HEK293T (cell line): ENCODE data around the gene PLOD2.

Experiments used
- CTCF ChIA-PET: fragments of 350-600 bp; formaldehyde crosslinking; extraction: SDS; loops from one replicate; lab custom pipeline; 2021; ENCODE audit warnings: antibody characterized with exemption, inconsistent platforms; lab: Yijun Ruan, JAX
- POLR2A ChIA-PET: fragments of 350-600 bp; formaldehyde crosslinking; extraction: SDS; loops from one replicate; lab custom pipeline; 2020; ENCODE audit warnings: antibody characterized with exemption, inconsistent platforms; lab: Yijun Ruan, JAX
- DNase-seq: peaks from one replicate; pipeline ENCODE4 v3.0.0; 2012; ENCODE audit warnings: mixed read lengths; ENCODE audit errors: extremely low spot score
- ARNT ChIP-seq: fragments of 450-650 bp; IDR thresholded peaks from 2 replicates; pipeline ENCODE4 v1.6.1; 2017; ENCODE audit warnings: mild to moderate bottlenecking
- BHLHE40 ChIP-seq: fragments of 450-650 bp; IDR thresholded peaks from 2 replicates; pipeline ENCODE4 v1.6.1; 2016; ENCODE audit warnings: mild to moderate bottlenecking, moderate library complexity, borderline replicate concordance
- CTBP1 ChIP-seq: fragments of 450-650 bp; IDR thresholded peaks from 2 replicates; pipeline ENCODE4 v1.6.1; 2016; ENCODE audit warnings: borderline replicate concordance
- ELF4 ChIP-seq: fragments of 450-650 bp; IDR thresholded peaks from 2 replicates; pipeline ENCODE4 v1.6.1; 2017; ENCODE audit warnings: antibody characterized with exemption
- FOXA1 ChIP-seq: fragments of 450-650 bp; IDR thresholded peaks from 2 replicates; pipeline ENCODE4 v1.6.1; 2016; ENCODE audit warnings: mild to moderate bottlenecking
- FOXK2 ChIP-seq: fragments of 450-650 bp; IDR thresholded peaks from 2 replicates; pipeline ENCODE4 v1.6.1; 2016; ENCODE audit warnings: mild to moderate bottlenecking
- FOXM1 ChIP-seq: fragments of 450-650 bp; IDR thresholded peaks from 2 replicates; pipeline ENCODE4 v1.6.1; 2017; ENCODE audit warnings: mild to moderate bottlenecking, borderline replicate concordance
- HDGF ChIP-seq: fragments of 450-650 bp; IDR thresholded peaks from 2 replicates; pipeline ENCODE4 v1.6.1; 2017; ENCODE audit warnings: antibody characterized with exemption, borderline replicate concordance
- L3MBTL2 ChIP-seq: fragments of 450-650 bp; conservative IDR thresholded peaks from 2 replicates; pipeline ENCODE4 v1.6.1; 2016; ENCODE audit warnings: mild to moderate bottlenecking
- LEF1 ChIP-seq: fragments of 450-650 bp; IDR thresholded peaks from 2 replicates; pipeline ENCODE4 v1.6.1; 2017; ENCODE audit warnings: mild to moderate bottlenecking, borderline replicate concordance
- NFRKB ChIP-seq: fragments of 450-650 bp; IDR thresholded peaks from 2 replicates; pipeline ENCODE4 v1.6.1; 2016; ENCODE audit warnings: mild to moderate bottlenecking, moderate library complexity
- SP1 ChIP-seq: fragments of 450-650 bp; IDR thresholded peaks from 2 replicates; pipeline ENCODE4 v1.6.1; 2017
- SUZ12 ChIP-seq: fragments of 450-650 bp; IDR thresholded peaks from 2 replicates; pipeline ENCODE4 v1.6.1; 2016; ENCODE audit warnings: mild to moderate bottlenecking
- TARDBP ChIP-seq: fragments of 450-650 bp; IDR thresholded peaks from 2 replicates; pipeline ENCODE4 v1.6.1; 2016
- ZNF384 ChIP-seq: fragments of 450-650 bp; IDR thresholded peaks from 2 replicates; pipeline ENCODE4 v1.6.1; 2016
- TF ChIP-seq, protein P1 (sequence below): fragments of 450-650 bp; IDR thresholded peaks from 2 replicates; pipeline ENCODE4 v1.6.1; 2016

The PLOD2 gene

DNA sequence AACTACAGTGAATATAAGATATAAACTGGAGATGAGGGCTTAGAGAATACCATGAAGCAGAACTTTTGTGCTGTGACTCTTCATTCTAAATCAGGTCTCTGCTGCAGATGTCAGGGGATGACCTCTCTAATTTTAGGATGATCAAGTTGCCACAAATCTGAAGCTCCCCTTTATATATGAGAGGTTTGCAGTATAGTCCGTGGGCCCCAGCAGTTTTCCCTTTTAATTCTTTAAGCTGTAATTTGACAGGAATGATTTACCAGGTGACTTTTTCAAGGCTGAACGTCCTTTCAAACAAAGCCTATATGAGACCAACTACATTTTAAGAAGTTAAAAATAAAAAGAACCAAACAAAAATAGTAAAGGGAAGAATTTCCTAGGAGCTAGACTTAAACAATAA is 4.9 kb upstream of the PLOD2 start:
- POLR2A ChIA-PET = interaction anchor here (1.0 kb wide), 1 partner anchor 379 kb away, joined by 4 read pairs; the partner anchor contains the start of gene PLSCR1
- CTCF ChIA-PET = interaction anchor here (1.8 kb wide), 1 partner anchor 10 kb away, joined by 5 read pairs; no protein-coding TSS in a partner anchor
- DNase-seq = no peak
- TF ChIP-seq L3MBTL2 = no peak
- TF ChIP-seq NFRKB = no peak
- no peak for TF ChIP-seq SP1
- no peak for TF ChIP-seq ZNF384
- TF ChIP-seq ARNT = no peak
- no peak for TF ChIP-seq SUZ12
- TF ChIP-seq FOXK2 = no peak
- TF ChIP-seq, protein P1, sequence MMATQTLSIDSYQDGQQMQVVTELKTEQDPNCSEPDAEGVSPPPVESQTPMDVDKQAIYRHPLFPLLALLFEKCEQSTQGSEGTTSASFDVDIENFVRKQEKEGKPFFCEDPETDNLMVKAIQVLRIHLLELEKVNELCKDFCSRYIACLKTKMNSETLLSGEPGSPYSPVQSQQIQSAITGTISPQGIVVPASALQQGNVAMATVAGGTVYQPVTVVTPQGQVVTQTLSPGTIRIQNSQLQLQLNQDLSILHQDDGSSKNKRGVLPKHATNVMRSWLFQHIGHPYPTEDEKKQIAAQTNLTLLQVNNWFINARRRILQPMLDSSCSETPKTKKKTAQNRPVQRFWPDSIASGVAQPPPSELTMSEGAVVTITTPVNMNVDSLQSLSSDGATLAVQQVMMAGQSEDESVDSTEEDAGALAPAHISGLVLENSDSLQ = no peak
- no peak for TF ChIP-seq ELF4
- no peak for TF ChIP-seq FOXA1
- no peak for TF ChIP-seq TARDBP
- TF ChIP-seq HDGF = no peak
- TF ChIP-seq FOXM1 = no peak
- TF ChIP-seq CTBP1 = no peak
- TF ChIP-seq BHLHE40 = no peak
- no peak for TF ChIP-seq LEF1

DNA sequence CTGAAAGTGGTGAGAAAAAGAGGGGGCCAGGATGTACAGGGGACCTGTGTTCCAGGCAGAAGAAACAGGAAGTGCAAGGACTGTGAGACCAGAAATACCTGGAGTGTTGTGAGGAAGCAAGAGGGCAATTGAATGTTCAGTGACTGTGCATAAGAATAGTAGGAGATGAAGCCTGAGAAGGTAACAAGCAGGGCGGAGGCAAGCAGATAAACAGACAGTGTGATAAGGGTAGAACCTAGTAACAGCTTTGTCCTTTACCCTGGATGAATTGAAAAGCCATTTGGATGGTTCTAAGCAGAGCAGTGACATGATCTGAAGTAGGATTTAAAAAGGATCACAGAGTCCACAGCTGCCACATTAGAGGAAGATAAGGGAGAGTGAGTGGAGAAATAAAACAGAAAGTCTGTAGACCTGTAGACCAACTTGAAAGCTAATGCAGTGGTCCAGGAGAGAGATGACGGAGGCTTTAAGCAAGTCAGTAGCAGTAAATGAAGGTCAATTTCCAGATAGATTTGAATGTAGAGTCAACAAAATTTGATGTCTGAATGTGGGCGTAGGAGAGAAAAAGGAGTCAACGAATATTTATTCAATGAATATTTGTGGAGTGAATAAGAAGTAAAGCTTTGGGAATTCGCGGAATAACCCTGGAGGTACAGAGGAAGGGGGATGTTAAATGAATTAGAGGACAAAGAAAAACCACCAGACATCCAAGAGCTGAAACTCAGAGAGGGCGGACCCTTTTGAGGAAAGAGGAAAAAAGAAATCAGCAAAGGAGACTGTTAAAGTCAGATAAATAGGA is 4.2 kb upstream of the PLOD2 start:
- no peak for DNase-seq
- POLR2A ChIA-PET = interaction anchor here (1.0 kb wide), 1 partner anchor 379 kb away, joined by 4 read pairs; the partner anchor contains the start of gene PLSCR1
- CTCF ChIA-PET = interaction anchor here (0.5 to 1.8 kb wide), 2 partner anchors 9 to 32 kb away, joined by 5 read pairs; no protein-coding TSS in a partner anchor
- TF ChIP-seq SUZ12 = no peak
- TF ChIP-seq HDGF = no peak
- no peak for TF ChIP-seq LEF1
- no peak for TF ChIP-seq ZNF384
- no peak for TF ChIP-seq ELF4
- no peak for TF ChIP-seq FOXK2
- no peak for TF ChIP-seq ARNT
- TF ChIP-seq TARDBP = no peak
- TF ChIP-seq FOXM1 = no peak
- no peak for TF ChIP-seq BHLHE40
- TF ChIP-seq SP1 = no peak
- TF ChIP-seq FOXA1 = no peak
- TF ChIP-seq, protein P1 = no peak
- no peak for TF ChIP-seq CTBP1
- no peak for TF ChIP-seq L3MBTL2
- no peak for TF ChIP-seq NFRKB

DNA sequence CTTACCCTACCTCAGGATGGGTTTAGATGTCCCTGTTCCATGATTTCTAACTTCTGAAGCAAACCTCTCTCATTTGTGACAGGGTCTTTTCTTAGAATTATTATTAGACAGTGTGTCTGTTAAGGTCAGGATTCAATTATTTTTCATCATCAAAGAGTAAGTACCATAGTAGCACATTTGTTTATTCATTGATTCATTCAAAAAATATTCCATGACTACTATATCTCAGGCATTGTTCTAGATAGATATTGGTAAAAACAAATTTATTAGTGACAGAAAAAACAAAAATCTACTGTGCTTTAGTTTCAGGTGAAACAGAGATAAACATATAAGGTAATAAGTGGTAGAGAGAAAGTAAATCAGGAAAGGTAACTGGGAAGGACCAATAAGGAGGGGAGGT is 3.5 kb upstream of the PLOD2 start:
- no peak for TF ChIP-seq LEF1
- TF ChIP-seq FOXK2 = no peak
- no peak for TF ChIP-seq ELF4
- no peak for TF ChIP-seq SP1
- no peak for TF ChIP-seq SUZ12
- no peak for TF ChIP-seq NFRKB
- TF ChIP-seq ARNT = no peak
- TF ChIP-seq TARDBP = no peak
- no peak for TF ChIP-seq ZNF384
- TF ChIP-seq HDGF = no peak
- TF ChIP-seq, protein P1 = no peak
- TF ChIP-seq BHLHE40 = no peak
- TF ChIP-seq L3MBTL2 = no peak
- no peak for TF ChIP-seq FOXA1
- no peak for TF ChIP-seq CTBP1
- TF ChIP-seq FOXM1 = no peak
- CTCF ChIA-PET = no interaction called here
- POLR2A ChIA-PET = interaction anchor here (0.5 kb wide), 1 partner anchor 380 kb away, joined by 3 read pairs; no protein-coding TSS in a partner anchor
- no peak for DNase-seq

DNA sequence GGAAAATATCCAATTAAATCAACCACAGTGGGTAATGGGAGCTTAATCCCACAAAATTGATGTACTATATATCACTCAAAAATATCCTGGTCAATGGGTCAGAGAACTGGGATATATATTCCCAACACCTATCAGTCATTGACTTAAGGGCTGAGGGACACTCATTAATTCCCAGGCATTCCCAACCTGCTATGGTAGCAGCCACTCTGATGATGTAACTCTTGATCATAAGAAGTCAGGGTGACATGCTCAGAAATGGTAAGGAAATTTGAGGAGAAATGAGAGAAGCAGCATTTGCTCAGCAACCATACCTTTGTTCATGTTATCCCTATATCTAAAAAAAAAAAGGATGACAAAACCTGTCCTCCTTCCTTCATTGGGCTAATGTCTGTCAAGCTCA is 3.1 kb upstream of the PLOD2 start:
- TF ChIP-seq TARDBP = no peak
- TF ChIP-seq ZNF384 = no peak
- TF ChIP-seq FOXA1 = no peak
- TF ChIP-seq FOXK2 = no peak
- no peak for TF ChIP-seq LEF1
- TF ChIP-seq SP1 = no peak
- no peak for TF ChIP-seq CTBP1
- no peak for TF ChIP-seq ARNT
- TF ChIP-seq NFRKB = no peak
- no peak for TF ChIP-seq L3MBTL2
- TF ChIP-seq SUZ12 = no peak
- TF ChIP-seq HDGF = no peak
- TF ChIP-seq ELF4 = no peak
- no peak for TF ChIP-seq BHLHE40
- no peak for DNase-seq
- POLR2A ChIA-PET = interaction anchor here (0.5 kb wide), 1 partner anchor 380 kb away, joined by 3 read pairs; no protein-coding TSS in a partner anchor
- CTCF ChIA-PET = no interaction called here

DNA sequence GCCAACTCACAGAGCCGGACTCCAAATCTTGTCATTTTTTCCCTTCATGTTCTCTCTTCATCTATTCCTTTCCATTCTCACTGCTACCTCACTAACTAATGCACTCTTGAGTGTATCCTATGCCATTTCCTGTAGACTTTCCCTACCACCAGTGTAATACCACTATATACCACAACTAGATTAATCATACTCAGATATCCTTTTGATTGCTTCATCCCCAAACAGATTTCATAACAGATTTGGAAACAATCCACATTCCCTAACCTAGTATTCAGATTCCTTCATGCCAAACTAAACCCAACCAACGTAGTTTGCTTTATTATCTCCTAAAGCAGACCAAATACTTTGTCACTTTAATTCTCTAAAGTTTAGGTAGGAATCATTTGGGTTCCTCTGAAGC is 2.6 kb upstream of the PLOD2 start:
- CTCF ChIA-PET = no interaction called here
- POLR2A ChIA-PET = no interaction called here
- DNase-seq = no peak
- TF ChIP-seq CTBP1 (no peak), FOXK2 (no peak), SP1 (no peak), ELF4 (no peak), ZNF384 (no peak), NFRKB (no peak), TARDBP (no peak)
